IMR-90 (cell line): Measurements from ENCODE around the gene MYL6. TPM values are rescaled to one million over a fixed set of nuclear protein-coding genes. Genes with fewer than 3 reads are reported as not detected.
A peak's percentile ranks its signal among the peaks of the same experiment; 100 is the strongest.

Experiments
- ATAC-seq: fragments of 200-7000 bp; cut with Tn5 transposase; 2 replicates; pipeline ENCODE4 v1.9.1; 2020; ENCODE audit warnings: low read depth, mild to moderate bottlenecking, moderate library complexity
- BruUV-seq: library from RNA; stranded (reverse); fragments of 400-500 nt; replicated peaks from 2 replicates; lab custom pipeline; 2021; lab: Mats Ljungman, UMichigan
- CTCF ChIA-PET: fragments of 300-600 bp; formaldehyde crosslinking; extraction: SDS; loops from one replicate; lab custom pipeline; 2021; ENCODE audit warnings: antibody characterized with exemption; lab: Yijun Ruan, JAX
- POLR2A ChIA-PET: fragments of 300-600 bp; sonication (Branson Sonifier 250); formaldehyde crosslinking; loops from one replicate; lab custom pipeline; 2022; ENCODE audit warnings: antibody characterized with exemption; ENCODE audit not compliant: unreplicated experiment; lab: Charles Lee
- DNase-seq: peaks from one replicate; pipeline ENCODE4 v3.0.0; 2013
- H2AFZ ChIP-seq: replicated peaks from 2 replicates; pipeline ENCODE3; 2013; ENCODE audit warnings: low read length, mild to moderate bottlenecking; ENCODE audit not compliant: poor library complexity
- H2AK5ac ChIP-seq: 2 replicates; pipeline ENCODE4 v1.6.1; 2013; ENCODE audit warnings: low read depth, low read length, inconsistent platforms
- H2AK9ac ChIP-seq: replicated peaks from 2 replicates; pipeline ENCODE3; 2013; ENCODE audit warnings: mild to moderate bottlenecking, low read depth, low read length, moderate library complexity; ENCODE audit not compliant: poor library complexity
- H2BK120ac ChIP-seq: 2 replicates; pipeline ENCODE4 v1.6.1; 2013; ENCODE audit warnings: low read depth, low read length, inconsistent platforms
- H2BK15ac ChIP-seq: 3 replicates; pipeline ENCODE4 v1.6.1; 2013; ENCODE audit warnings: low read depth, low read length, inconsistent platforms
- H2BK20ac ChIP-seq: 2 replicates; pipeline ENCODE4 v1.6.1; 2013; ENCODE audit warnings: low read depth, mild to moderate bottlenecking, inconsistent platforms, low read length, moderate library complexity
- H2BK5ac ChIP-seq: 2 replicates; pipeline ENCODE4 v1.6.1; 2013; ENCODE audit warnings: mild to moderate bottlenecking, low read depth, low read length, inconsistent platforms; ENCODE audit not compliant: poor library complexity, severe bottlenecking
- H3K14ac ChIP-seq: replicated peaks from 2 replicates; pipeline ENCODE4 v1.6.1; 2013; ENCODE audit warnings: low read depth, low read length, inconsistent platforms
- H3K18ac ChIP-seq: 2 replicates; pipeline ENCODE4 v1.6.1; 2013; ENCODE audit warnings: low read depth, low read length, control low read depth
- H3K23ac ChIP-seq: 2 replicates; pipeline ENCODE4 v1.6.1; 2013; ENCODE audit warnings: low read depth, low read length, inconsistent platforms
- H3K27ac ChIP-seq: 2 replicates; pipeline ENCODE4 v1.5.1; 2013; ENCODE audit warnings: mild to moderate bottlenecking, control low read depth, low read length; ENCODE audit not compliant: insufficient read depth
- H3K27me3 ChIP-seq: 2 replicates; pipeline ENCODE4 v1.6.1; 2013; ENCODE audit warnings: low read length; ENCODE audit not compliant: control insufficient read depth, insufficient read depth
- H3K36me3 ChIP-seq: 2 replicates; pipeline ENCODE4 v1.6.1; 2013; ENCODE audit warnings: low read length, mixed read lengths; ENCODE audit not compliant: control insufficient read depth, insufficient read depth
- H3K4ac ChIP-seq: 2 replicates; pipeline ENCODE4 v1.6.1; 2013; ENCODE audit warnings: low read depth, low read length, inconsistent platforms
- H3K4me1 ChIP-seq: 2 replicates; pipeline ENCODE4 v1.6.1; 2013; ENCODE audit warnings: low read length, mixed read lengths; ENCODE audit not compliant: control insufficient read depth, insufficient read depth
- H3K4me2 ChIP-seq: 2 replicates; pipeline ENCODE4 v1.6.1; 2013; ENCODE audit warnings: low read depth, mild to moderate bottlenecking, control low read depth, low read length, moderate library complexity
- H3K4me3 ChIP-seq: 2 replicates; pipeline ENCODE4 v1.5.1; 2013; ENCODE audit warnings: low read depth, mild to moderate bottlenecking, control low read depth, low read length, moderate library complexity; ENCODE audit not compliant: insufficient read depth
- H3K56ac ChIP-seq: 2 replicates; pipeline ENCODE4 v1.6.1; 2013; ENCODE audit warnings: low read length, inconsistent platforms; ENCODE audit not compliant: insufficient read depth; ENCODE audit errors: extremely low read depth
- H3K79me1 ChIP-seq, 2 experiments: 2 replicates each; pipeline ENCODE4 v1.6.1; 2013; ENCODE audit warnings: low read length in 2 of 2, inconsistent platforms in 1 of 2, low read depth in 1 of 2
- H3K9ac ChIP-seq: 2 replicates; pipeline ENCODE4 v1.6.1; 2013; ENCODE audit warnings: low read depth, low read length, control low read depth
- H3K9me1 ChIP-seq: 2 replicates; pipeline ENCODE4 v1.6.1; 2013; ENCODE audit warnings: low read length, inconsistent platforms; ENCODE audit not compliant: insufficient read depth
- H3K9me3 ChIP-seq: 2 replicates; pipeline ENCODE4 v1.6.1; 2013; ENCODE audit warnings: low read length; ENCODE audit not compliant: control insufficient read depth, insufficient read depth
- H4K20me1 ChIP-seq: 2 replicates; pipeline ENCODE4 v1.6.1; 2013; ENCODE audit warnings: low read length, inconsistent platforms; ENCODE audit not compliant: insufficient read depth
- H4K5ac ChIP-seq: 2 replicates; pipeline ENCODE4 v1.6.1; 2013; ENCODE audit warnings: mild to moderate bottlenecking, low read depth, low read length, control low read depth
- H4K8ac ChIP-seq, 2 experiments: 2 replicates each; pipeline ENCODE4 v1.6.1; 2013; ENCODE audit warnings: low read depth in 2 of 2, low read length in 2 of 2, control low read depth in 1 of 2, inconsistent platforms in 1 of 2
- H4K91ac ChIP-seq: 2 replicates; pipeline ENCODE4 v1.6.1; 2013; ENCODE audit warnings: low read depth, low read length, inconsistent platforms; ENCODE audit not compliant: insufficient read depth
- BHLHE40 ChIP-seq: fragments of 150-350 bp; IDR thresholded peaks from 2 replicates; pipeline ENCODE4 v1.6.1; 2016; ENCODE audit warnings: mild to moderate bottlenecking, low read depth, low read length
- ELK1 ChIP-seq: fragments of 150-350 bp; IDR thresholded peaks from 2 replicates; pipeline ENCODE4 v1.6.1; 2016; ENCODE audit warnings: low read depth, mild to moderate bottlenecking, low read length, moderate library complexity, borderline replicate concordance
- MAFK ChIP-seq: IDR thresholded peaks from 2 replicates; pipeline ENCODE4 v1.6.1; 2012; ENCODE audit warnings: low read depth, low read length, improper control_type of control experiment
- POLR2A ChIP-seq: IDR thresholded peaks from 2 replicates; pipeline ENCODE4 v1.6.1; 2012; ENCODE audit warnings: mild to moderate bottlenecking, low read depth, low read length
- USF2 ChIP-seq: fragments of 150-350 bp; IDR thresholded peaks from 2 replicates; pipeline ENCODE4 v1.6.1; 2017; ENCODE audit warnings: mild to moderate bottlenecking, antibody characterized with exemption, low read length, low read depth
- WGBS, 2 experiments: methylation state at CpG; one replicate each; pipeline versions ENCODE4 v1.1.5 to v1.1.7; 2013; ENCODE audit warnings: missing lambda C conversion rate in 2 of 2; ENCODE audit not compliant: insufficient read length in 1 of 2; ENCODE audit errors: extremely low coverage in 2 of 2; 5-methylcytosine and 5-hydroxymethylcytosine counted together
- dilution Hi-C: fragments of 300-500 bp; cut with HindIII; formaldehyde crosslinking; loops from one replicate; pipeline ENCODE4 v1.14.3; 2018; ENCODE audit warnings: low sequenced_read_pairs; ENCODE audit not compliant: unreplicated experiment
- in situ Hi-C: fragments of 300-500 bp; cut with MboI; formaldehyde crosslinking; loops from 3 replicates; pipeline ENCODE4 v1.14.3; 2019; ENCODE audit warnings: low sequenced_read_pairs, inconsistent platforms, mixed read lengths
- intact Hi-C: fragments of 100-400 bp; cut with micrococcal nuclease; formaldehyde crosslinking; loops from 2 replicates; pipeline ENCODE4 v1.10.0; 2022
- polyA plus RNA-seq, 3 experiments: library from polyadenylated mRNA; depleted of rRNA; stranded (reverse); fragments of >200 nt; gene quantifications; 2 replicates each; pipeline ENCODE4 v1.2.3, GENCODE V29; 2012; ENCODE audit warnings: low replicate concordance in 1 of 3
- total RNA-seq: library from RNA; depleted of rRNA; stranded (reverse); fragments of >200 nt; gene quantifications from 2 replicates; pipeline ENCODE4 v1.2.3, GENCODE V29; 2012

Gene MYL6
- total and polyA plus RNA-seq, 2 of the 4 experiments (the other 2 are of a cell fraction) = 4,816 to 6,979 TPM

- H3K4me1 ChIP-seq = no peaks in the 10 kb centered on the region
- H3K9me1 ChIP-seq = no peaks in the 10 kb centered on the region; the same call in 1 of the 2 replicates
- no peak overlapping the region for H3K4ac ChIP-seq
- CTCF ChIA-PET = no interaction called here
- no peak overlapping the region for H3K4me3 ChIP-seq
- BruUV-seq = no TSS peak
- DNase-seq (no peak), ATAC-seq (no peak)
- 89% methylated on average over 8 of the region's 11 CpGs; no CpG with 5 or more reads in 1 of the 2 experiments for WGBS, 2 experiments
- H3K27me3 ChIP-seq = no peaks in the 10 kb centered on the region
- no peak overlapping the region for H3K56ac ChIP-seq
- H2BK15ac ChIP-seq = no peak overlapping the region
- H3K9ac ChIP-seq = no peak overlapping the region
- H2AFZ ChIP-seq = no peak overlapping the region
- no peak overlapping the region for H2BK120ac ChIP-seq
- peaks cover 77% of the 10 kb centered on the region for H3K36me3 ChIP-seq
- no peak overlapping the region for H4K5ac ChIP-seq
- H3K27ac ChIP-seq = no peak overlapping the region
- no peak overlapping the region for H3K18ac ChIP-seq
- no peak overlapping the region for H2AK5ac ChIP-seq
- H3K79me1 ChIP-seq = peaks cover 3 to 13% of the 10 kb centered on the region in 2 experiments
- intact Hi-C loops (no loop called here), in situ Hi-C loops (no loop called here), dilution Hi-C loops (no loop called here)
- H4K8ac ChIP-seq = no peak overlapping the region
- H2BK5ac ChIP-seq = no peak overlapping the region
- no peak for TF ChIP-seq ELK1
- TF ChIP-seq POLR2A = no peak
- no peak for TF ChIP-seq USF2
- TF ChIP-seq BHLHE40 = no peak
- peak; percentile 67 for TF ChIP-seq MAFK
- H2AK9ac ChIP-seq = no peak overlapping the region
- H3K14ac ChIP-seq = no peak overlapping the region
- no peak overlapping the region for H3K23ac ChIP-seq
- H4K91ac ChIP-seq = no peak overlapping the region
- no peak overlapping the region for H3K4me2 ChIP-seq
- no peaks in the 10 kb centered on the region for H3K9me3 ChIP-seq
- no peak overlapping the region for H2BK20ac ChIP-seq
- H4K20me1 ChIP-seq = peaks cover 9% of the 10 kb centered on the region
- POLR2A ChIA-PET = interaction anchor here (0.6 to 0.8 kb wide), 2 partner anchors 8 to 32 kb away, joined by 3 read pairs; no protein-coding TSS in a partner anchor
Observed at GRCh38 chr12:56169229-56169759, 11.1 kb downstream of the MYL6 start.
